Measurements from ENCODE around the gene GPR162. TPM values are rescaled to one million over a fixed set of nuclear protein-coding genes. Genes with fewer than 3 reads are reported as not detected.

The GPR162 gene
- total RNA-seq, 1 donor: 3.0 TPM

DNA sequence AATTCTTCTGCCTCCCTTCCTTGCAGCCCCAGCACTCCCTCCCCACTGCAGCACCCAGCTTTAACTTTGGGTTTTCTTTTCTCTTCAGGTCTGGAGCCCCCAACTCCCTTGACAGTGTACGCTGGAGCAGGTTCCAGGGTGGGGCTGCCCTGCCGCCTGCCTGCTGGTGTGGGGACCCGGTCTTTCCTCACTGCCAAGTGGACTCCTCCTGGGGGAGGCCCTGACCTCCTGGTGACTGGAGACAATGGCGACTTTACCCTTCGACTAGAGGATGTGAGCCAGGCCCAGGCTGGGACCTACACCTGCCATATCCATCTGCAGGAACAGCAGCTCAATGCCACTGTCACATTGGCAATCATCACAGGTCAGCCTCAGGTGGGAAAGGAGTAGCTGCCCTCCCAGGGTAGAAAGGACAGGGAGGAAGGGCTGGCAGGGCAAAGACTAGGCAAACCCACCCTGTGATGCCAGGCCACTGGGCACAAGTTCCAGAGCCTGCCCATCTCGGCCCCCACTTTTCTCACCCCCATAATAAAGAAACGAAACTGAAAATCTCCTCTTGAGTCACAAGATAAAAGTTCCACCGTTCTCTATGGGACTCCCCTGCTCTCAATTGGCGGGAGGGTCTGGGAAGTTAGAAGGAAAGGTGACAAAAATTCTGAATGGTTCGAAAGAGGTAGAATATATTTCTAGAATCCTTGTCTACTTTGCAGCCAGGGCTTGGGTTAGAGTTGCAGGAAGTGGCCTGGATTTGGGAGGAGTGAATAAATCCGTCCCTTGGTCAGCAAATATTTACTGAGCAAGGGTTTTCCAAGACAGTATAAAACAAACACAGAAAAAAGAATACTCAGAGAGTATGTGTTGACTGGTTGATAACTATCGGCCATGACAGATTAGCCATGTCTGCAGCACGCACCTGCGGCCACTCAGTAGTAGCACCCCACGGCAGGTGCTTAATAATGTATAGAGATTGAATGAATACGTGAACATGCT, 46.1 kb upstream of the GPR162 start:
- DNase-seq (ENCODE audit: low read depth): no peak
- TF ChIP-seq, protein P1, sequence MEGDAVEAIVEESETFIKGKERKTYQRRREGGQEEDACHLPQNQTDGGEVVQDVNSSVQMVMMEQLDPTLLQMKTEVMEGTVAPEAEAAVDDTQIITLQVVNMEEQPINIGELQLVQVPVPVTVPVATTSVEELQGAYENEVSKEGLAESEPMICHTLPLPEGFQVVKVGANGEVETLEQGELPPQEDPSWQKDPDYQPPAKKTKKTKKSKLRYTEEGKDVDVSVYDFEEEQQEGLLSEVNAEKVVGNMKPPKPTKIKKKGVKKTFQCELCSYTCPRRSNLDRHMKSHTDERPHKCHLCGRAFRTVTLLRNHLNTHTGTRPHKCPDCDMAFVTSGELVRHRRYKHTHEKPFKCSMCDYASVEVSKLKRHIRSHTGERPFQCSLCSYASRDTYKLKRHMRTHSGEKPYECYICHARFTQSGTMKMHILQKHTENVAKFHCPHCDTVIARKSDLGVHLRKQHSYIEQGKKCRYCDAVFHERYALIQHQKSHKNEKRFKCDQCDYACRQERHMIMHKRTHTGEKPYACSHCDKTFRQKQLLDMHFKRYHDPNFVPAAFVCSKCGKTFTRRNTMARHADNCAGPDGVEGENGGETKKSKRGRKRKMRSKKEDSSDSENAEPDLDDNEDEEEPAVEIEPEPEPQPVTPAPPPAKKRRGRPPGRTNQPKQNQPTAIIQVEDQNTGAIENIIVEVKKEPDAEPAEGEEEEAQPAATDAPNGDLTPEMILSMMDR (IDR thresholded peaks at IDR 0.05; ENCODE audit: insufficient read depth, low read depth, low read length): no peak
- H3K4me3 ChIP-seq (ENCODE audit: low read depth, low read length): no peak overlapping the region

DNA sequence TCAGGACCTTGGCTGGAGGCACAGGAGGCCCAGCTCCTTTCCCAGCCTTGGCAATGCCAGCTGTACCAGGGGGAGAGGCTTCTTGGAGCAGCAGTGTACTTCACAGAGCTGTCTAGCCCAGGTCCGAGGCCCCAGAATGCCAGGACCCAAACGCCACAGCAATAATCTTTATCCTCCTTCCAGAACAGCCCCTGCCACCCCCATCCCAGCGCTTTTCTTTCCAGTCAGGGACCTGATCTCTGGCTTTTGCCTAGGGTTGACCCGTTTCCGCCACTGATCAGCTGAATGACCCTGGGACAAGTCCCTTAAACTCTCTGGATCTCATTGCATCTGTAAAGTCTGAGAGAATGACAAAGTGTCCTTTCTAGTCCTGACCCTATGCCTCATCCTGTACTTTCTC, 44.2 kb upstream of the GPR162 start:
- H3K4me3 ChIP-seq (ENCODE audit: low read depth, low read length): no peak overlapping the region
- DNase-seq (ENCODE audit: low read depth): no peak
- TF ChIP-seq, protein P1 (IDR thresholded peaks at IDR 0.05; ENCODE audit: insufficient read depth, low read depth, low read length): no peak

DNA sequence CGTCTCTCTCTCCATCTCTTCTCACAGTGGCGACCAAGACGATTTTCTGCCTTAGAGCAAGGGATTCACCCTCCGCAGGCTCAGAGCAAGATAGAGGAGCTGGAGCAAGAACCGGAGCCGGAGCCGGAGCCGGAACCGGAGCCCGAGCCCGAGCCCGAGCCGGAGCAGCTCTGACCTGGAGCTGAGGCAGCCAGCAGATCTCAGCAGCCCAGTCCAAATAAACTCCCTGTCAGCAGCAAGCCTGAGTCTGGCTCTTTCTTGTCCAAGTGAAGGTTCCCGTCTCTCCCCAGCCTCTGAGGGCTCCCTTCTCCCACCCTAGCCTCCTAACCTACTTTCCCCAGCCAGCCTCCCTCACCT, 43.4 kb upstream of the GPR162 start:
- DNase-seq (ENCODE audit: low read depth): no peak

GRCh38 chr12:6778574-6779550, 42.8 kb upstream of the GPR162 start:
- TF ChIP-seq, protein P1 (IDR thresholded peaks at IDR 0.05; ENCODE audit: insufficient read depth, low read depth, low read length): peak; percentile 97
- peak; percentile 94 for DNase-seq (ENCODE audit: low read depth)
- peak overlapping the region; percentile 43 for H3K4me3 ChIP-seq (ENCODE audit: low read depth, low read length)

More for the DNA sequence above, 43.4 kb upstream of the GPR162 start:
- TF ChIP-seq, protein P1 (IDR thresholded peaks at IDR 0.05; ENCODE audit: insufficient read depth, low read depth, low read length): no peak
- peak overlapping the region; percentile 43 for H3K4me3 ChIP-seq (ENCODE audit: low read depth, low read length)

- H3K4me3 ChIP-seq (ENCODE audit: low read depth, low read length): no peak overlapping the region
- TF ChIP-seq, protein P1 (IDR thresholded peaks at IDR 0.05; ENCODE audit: insufficient read depth, low read depth, low read length): no peak
- DNase-seq (ENCODE audit: low read depth): no peak
Measured at GRCh38 chr12:6779708-6780432, 41.8 kb upstream of the GPR162 start.

DNA sequence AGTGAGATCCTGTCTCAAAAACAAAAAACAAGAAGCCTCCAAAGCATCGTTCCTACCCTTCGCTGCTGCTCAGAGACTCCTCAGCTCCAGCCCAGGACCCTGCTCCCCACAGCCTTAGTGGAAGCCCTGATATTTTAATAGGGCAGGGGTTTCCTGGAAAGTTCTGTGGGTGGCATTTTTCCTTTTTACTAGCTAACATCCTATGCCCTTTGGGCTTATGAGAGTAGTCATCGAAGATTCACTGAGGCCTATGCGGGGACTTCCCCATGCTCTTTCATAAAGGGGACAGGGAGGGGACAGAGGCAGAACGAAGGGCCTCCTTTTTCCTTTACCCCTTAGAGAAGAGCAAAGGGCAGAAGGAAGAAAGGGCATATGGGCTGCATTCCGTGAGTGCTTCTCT, 41.0 kb upstream of the GPR162 start:
- DNase-seq (ENCODE audit: low read depth): no peak
- TF ChIP-seq, protein P1 (IDR thresholded peaks at IDR 0.05; ENCODE audit: insufficient read depth, low read depth, low read length): no peak
- H3K4me3 ChIP-seq (ENCODE audit: low read depth, low read length): no peak overlapping the region
